SIG-M5 (cell line): ENCODE measurements around the gene KIR3DL3.
"Not testable (repeated sequence)": the region's sequence is repeated elsewhere in the genome, so short reads cannot be mapped to it uniquely, and the experiment has no call there.

Experiments
- DNase-seq: peaks from one replicate; lab custom pipeline; 2025; lab: John Stamatoyannopoulos, UW

KIR3DL3 gene

DNA sequence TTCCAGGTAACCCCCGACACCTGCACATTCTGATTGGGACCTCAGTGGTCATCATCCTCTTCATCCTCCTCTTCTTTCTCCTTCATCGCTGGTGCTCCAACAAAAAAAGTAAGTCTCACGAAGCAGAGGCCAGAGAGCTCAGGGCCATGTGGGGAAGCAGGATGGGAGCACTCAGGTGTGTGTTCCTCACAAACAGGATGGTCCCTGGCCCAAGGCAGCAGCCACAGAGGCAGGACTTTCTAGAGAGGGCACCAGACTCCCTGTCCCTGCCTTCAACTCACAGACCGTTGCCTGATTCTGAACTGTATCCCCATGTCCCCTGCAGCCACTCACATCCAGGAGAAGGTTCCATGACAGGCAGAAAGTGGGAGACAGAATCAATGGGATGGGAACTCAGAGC, 58.7 kb downstream of the KIR3DL3 start:
- not testable (repeated sequence) for DNase-seq
